K562 (cell line): Measurements from ENCODE around the gene TRMT2A. TPM values are rescaled to one million over a fixed set of nuclear protein-coding genes. Genes with fewer than 3 reads are reported as not detected.
A peak's percentile ranks its signal among the peaks of the same experiment; 100 is the strongest.
"Not testable (repeated sequence)": the region's sequence is repeated elsewhere in the genome, so short reads cannot be mapped to it uniquely, and the experiment has no call there.

ENCODE experiments used
- ATAC-seq: fragments of 200-7000 bp; cut with Tn5 transposase; 3 replicates; pipeline ENCODE4 v1.9.1; 2020; ENCODE audit warnings: moderate library complexity
- BruUV-seq: library from RNA; stranded (reverse); fragments of 400-500 nt; replicated peaks from 2 replicates; lab custom pipeline; 2021; lab: Mats Ljungman, UMichigan
- CTCF ChIA-PET: fragments of 300-600 bp; formaldehyde crosslinking; extraction: SDS; loops from one replicate; lab custom pipeline; 2021; ENCODE audit warnings: low intra/inter-chr PET ratio; lab: Yijun Ruan, JAX
- POLR2A ChIA-PET: fragments of 300-600, 350-650 bp; sonication (Branson Sonifier 250); formaldehyde crosslinking; extraction: SDS; loops from one replicate; lab custom pipeline; 2021; ENCODE audit warnings: antibody characterized with exemption, inconsistent platforms; lab: Yijun Ruan, JAX
- DNase-seq, 4 experiments: peaks; one replicate each; pipeline versions ENCODE4 v3.0.0 to v3.0.0-alpha.2; 2011 to 2018; ENCODE audit warnings: low spot score in 3 of 4, mixed read lengths in 3 of 4; ENCODE audit errors: extremely low read depth in 1 of 4
- FAIRE-seq: peaks from 2 replicates; lab custom pipeline; 2011; peaks lifted over from hg19 to GRCh38; lab: Jason Lieb, UNC
- H2AFZ ChIP-seq: 2 replicates; pipeline ENCODE4 v1.6.0; 2011; ENCODE audit warnings: low read depth, low read length, control low read depth, inconsistent platforms
- H3K27ac ChIP-seq: fragments of 200-600 bp; 3 replicates; pipeline ENCODE4 v1.8.0; 2011; ENCODE audit warnings: low read depth, mild to moderate bottlenecking, control low read depth, inconsistent platforms, low read length, moderate library complexity, mixed read lengths; ENCODE audit errors: extremely low read depth
- H3K27me3 ChIP-seq, 2 experiments: fragments of 300-600 bp in 1 of 2; 2 replicates in 1 of 2; 3 replicates in 1 of 2; pipeline versions ENCODE4 v1.6.0 to v1.8.0; 2011; ENCODE audit warnings: inconsistent platforms in 2 of 2, low read length in 2 of 2, mild to moderate bottlenecking in 1 of 2, mixed read lengths in 1 of 2, moderate library complexity in 1 of 2; ENCODE audit not compliant: control insufficient read depth in 2 of 2, insufficient read depth in 2 of 2
- H3K36me3 ChIP-seq: fragments of 300-600 bp; 3 replicates; pipeline ENCODE4 v1.8.0; 2011; ENCODE audit warnings: mild to moderate bottlenecking, low read length, inconsistent platforms; ENCODE audit not compliant: control insufficient read depth, insufficient read depth
- H3K4me1 ChIP-seq, 2 experiments: fragments of 200-600 bp in 1 of 2; replicated peaks in 1 of 2; 2 replicates in 1 of 2; 3 replicates in 1 of 2; pipeline versions ENCODE4 v1.5.1 to v1.8.0; 2011; ENCODE audit warnings: inconsistent platforms in 2 of 2, low read length in 2 of 2, mild to moderate bottlenecking in 1 of 2, mixed read lengths in 1 of 2, moderate library complexity in 1 of 2; ENCODE audit not compliant: control insufficient read depth in 2 of 2, insufficient read depth in 2 of 2
- H3K4me2 ChIP-seq: 2 replicates; pipeline ENCODE4 v1.6.1; 2011; ENCODE audit warnings: low read length, control low read depth, inconsistent platforms, mixed read lengths; ENCODE audit not compliant: insufficient read depth
- H3K4me3 ChIP-seq: fragments of 200-600 bp; sonication (generic), shearing (Covaris generic); 2 replicates; pipeline ENCODE4 v1.5.1; 2016; ENCODE audit warnings: control low read depth, inconsistent platforms
- H3K79me2 ChIP-seq: fragments of 200-600 bp; 3 replicates; pipeline ENCODE4 v1.8.0; 2011; ENCODE audit warnings: low read length, inconsistent platforms; ENCODE audit not compliant: control insufficient read depth, insufficient read depth
- H3K9ac ChIP-seq, 2 experiments: 2 replicates each; pipeline versions ENCODE4 v1.6.0 to v1.6.1; 2011; ENCODE audit warnings: low read depth in 2 of 2, low read length in 2 of 2, control low read depth in 1 of 2, inconsistent platforms in 1 of 2, mild to moderate bottlenecking in 1 of 2, mixed read lengths in 1 of 2; ENCODE audit not compliant: insufficient read depth in 1 of 2
- H3K9me1 ChIP-seq: one replicate; pipeline ENCODE4 v1.6.0; 2011; ENCODE audit warnings: inconsistent platforms, mild to moderate bottlenecking, low read length, moderate library complexity; ENCODE audit not compliant: control insufficient read depth, insufficient read depth
- H3K9me3 ChIP-seq: replicated peaks from 2 replicates; pipeline ENCODE4 v1.5.1; 2011; ENCODE audit warnings: low read depth, low read length, inconsistent platforms; ENCODE audit not compliant: control insufficient read depth, insufficient read depth
- H4K20me1 ChIP-seq: replicated peaks from 2 replicates; pipeline ENCODE4 v1.6.1; 2011; ENCODE audit warnings: low read length, inconsistent platforms, mixed read lengths; ENCODE audit not compliant: control insufficient read depth, insufficient read depth
- ARNT ChIP-seq, 2 experiments: fragments of 450-650 bp; IDR thresholded peaks; 2 replicates each; pipeline ENCODE4 v1.6.1; 2016; ENCODE audit warnings: mild to moderate bottlenecking in 1 of 2
- BCOR ChIP-seq: fragments of 450-650 bp; IDR thresholded peaks from 2 replicates; pipeline ENCODE4 v1.6.1; 2016
- CEBPB ChIP-seq: fragments of 450-650 bp; IDR thresholded peaks from 2 replicates; pipeline ENCODE4 v1.6.1; 2016; ENCODE audit warnings: missing genetic modification characterization, missing compliant biosample characterization
- KDM4B ChIP-seq, 2 experiments: fragments of 450-650 bp in 1 of 2; sonication (generic) in 1 of 2; IDR thresholded peaks; 2 replicates each; pipeline ENCODE4 v1.6.1; 2016 to 2017; ENCODE audit warnings: borderline replicate concordance in 2 of 2, antibody characterized with exemption in 1 of 2, low read depth in 1 of 2, mild to moderate bottlenecking in 1 of 2
- POLR2A ChIP-seq: fragments of 450-650 bp; conservative IDR thresholded peaks from 2 replicates; pipeline ENCODE4 v1.6.1; 2016
- POLR2B ChIP-seq: fragments of 450-650 bp; IDR thresholded peaks from 2 replicates; pipeline ENCODE4 v1.6.1; 2018; ENCODE audit warnings: low read depth; ENCODE audit not compliant: partially characterized antibody
- POLR2G ChIP-seq: fragments of 200-400 bp; formaldehyde crosslinking; IDR thresholded peaks from 2 replicates; pipeline ENCODE4 v1.6.1; 2017; ENCODE audit warnings: low read depth, mild to moderate bottlenecking, antibody characterized with exemption, low read length, moderate library complexity
- PTBP1 ChIP-seq: fragments of 200-400 bp; formaldehyde crosslinking; IDR thresholded peaks from 2 replicates; pipeline ENCODE4 v1.6.1; 2017; ENCODE audit warnings: low read depth, low read length
- SMARCA5 ChIP-seq: fragments of 450-650 bp; IDR thresholded peaks from 2 replicates; pipeline ENCODE4 v1.6.1; 2016
- SMC3 ChIP-seq: conservative IDR thresholded peaks from 2 replicates; pipeline ENCODE4 v1.6.1; 2011; ENCODE audit warnings: low read depth, low read length, improper control_type of control experiment; ENCODE audit not compliant: insufficient read depth
- TCF7 ChIP-seq: sonication (generic); IDR thresholded peaks from 2 replicates; pipeline ENCODE4 v1.6.1; 2016; ENCODE audit warnings: antibody characterized with exemption, borderline replicate concordance
- ZNF253 ChIP-seq: fragments of 250-450 bp; sonication (Bioruptor Pico); conservative IDR thresholded peaks from 2 replicates; pipeline ENCODE4 v1.6.1; 2021; ENCODE audit warnings: mild to moderate bottlenecking
- WGBS: fragments of 100-300 bp; shearing (Covaris generic); methylation state at CpG from one replicate; pipeline ENCODE4 v1.1.6; 2016; ENCODE audit warnings: low coverage, mixed read lengths; ENCODE audit not compliant: insufficient coverage; ENCODE audit errors: missing lambda C conversion rate; 5-methylcytosine and 5-hydroxymethylcytosine counted together
- in situ Hi-C: fragments of 300-500 bp; cut with MboI; formaldehyde crosslinking; loops from 4 replicates; pipeline ENCODE4 v1.15.0; 2018; ENCODE audit warnings: inconsistent platforms, mixed read lengths
- intact Hi-C: fragments of 100-400 bp; cut with micrococcal nuclease; formaldehyde crosslinking; loops from 2 replicates; pipeline ENCODE4 v1.14.2; 2022
- polyA plus RNA-seq, 8 experiments: library from polyadenylated mRNA; depleted of rRNA in 4 of 8; stranded (reverse) in 5 of 8; unstranded in 3 of 8; fragments of >200 nt; fragmentation: Nextera tagmentation in 2 of 8; fragmentation: Illumina TruSeq in 1 of 8; extraction: Ambion mirVana in 2 of 8; extraction: Trizol in 1 of 8; gene quantifications; 2 replicates each; pipeline versions ENCODE4 v1.2.1 to v1.2.3, GENCODE V29; 2011 to 2014; ENCODE audit warnings: inconsistent platforms in 1 of 8, missing spikeins in 1 of 8
- total RNA-seq, 7 experiments: library from RNA; depleted of rRNA in 6 of 7; stranded (reverse); fragments of >200 nt in 6 of 7; fragmentation: Illumina TruSeq in 2 of 7; extraction: Trizol in 2 of 7; gene quantifications; 2 replicates each; pipeline versions ENCODE4 v1.2.1 to v1.2.3, GENCODE V29; 2011 to 2021; ENCODE audit warnings: low replicate concordance in 1 of 7

TRMT2A gene
- total and polyA plus RNA-seq, 9 of the 15 experiments (the other 6 are each of a cell fraction or from before 2014, with no cell fraction given), result 1.6 to 265 (median 140) TPM

DNA sequence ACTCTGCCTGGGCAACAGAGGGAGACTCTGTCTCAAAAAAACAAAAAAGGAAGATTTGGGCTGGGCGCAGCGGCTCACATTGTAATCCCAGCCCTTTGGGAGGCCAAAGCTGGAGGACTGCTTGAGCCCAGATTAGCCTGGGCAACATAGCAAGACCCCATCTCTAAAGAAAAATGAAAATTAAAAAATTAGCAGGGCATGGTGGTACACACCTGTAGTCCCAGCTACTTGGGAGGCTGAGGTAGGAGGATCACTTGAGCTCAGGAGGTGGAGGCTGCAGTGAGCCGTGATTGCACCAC, 49.7 kb downstream of the TRMT2A start:
- H3K27me3 ChIP-seq, H3K4me3 ChIP-seq, ATAC-seq, H3K27ac ChIP-seq, BruUV-seq, H3K4me2 ChIP-seq, H3K9me1 ChIP-seq, CTCF ChIA-PET, intact Hi-C loops, H3K79me2 ChIP-seq, H3K9me3 ChIP-seq, in situ Hi-C loops, FAIRE-seq, H3K9ac ChIP-seq, H2AFZ ChIP-seq, DNase-seq: not testable (repeated sequence)
- POLR2A ChIA-PET, result interaction anchor here (1.2 to 7.0 kb wide), 4 partner anchors 7 to 22 kb away, joined by 4 to 77 read pairs (median 4); no protein-coding TSS in a partner anchor
- WGBS, result 92% methylated on average over 3 of the region's 3 CpGs
- Histone ChIP-seq H4K20me1 (0 out of 2 replicates have a peak, but pooled peaks cover 12% of the 10 kb centered on the region), H3K4me1 (peaks cover 27 to 53% of the 10 kb centered on the region in 2 experiments), H3K36me3 (peaks cover 27% of the 10 kb centered on the region; the same call in 2 of the 3 replicates)
- TF ChIP-seq TCF7 (peak; percentile 33; the same call in 1 of the 2 replicates), POLR2A (peak; percentile 34; the same call in 1 of the 2 replicates), CEBPB (0 out of 2 replicates have a peak, but pooled peaks have one; percentile 37), SMARCA5 (peak; percentile 75), SMC3 (0 out of 2 replicates have a peak, but pooled peaks have one; percentile 25), KDM4B (IDR thresholded peaks at IDR 0.05; ENCODE audit: borderline replicate concordance in 2 of 2, low read depth in 1 of 2) (0 out of 4 replicates have a peak, but pooled peaks of 1 of the 2 experiments have one; percentile 49), POLR2B (peak; percentile 45), ZNF253 (CRISPR knock-in tag) (0 out of 2 replicates have a peak, but pooled peaks have one; percentile 44), PTBP1 (0 out of 2 replicates have a peak, but pooled peaks have one; percentile 49), POLR2G (peak; percentile 20; the same call in 1 of the 2 replicates), BCOR (peak; percentile 80), ARNT (IDR thresholded peaks at IDR 0.05) (0 out of 4 replicates have a peak, but pooled peaks of 1 of the 2 experiments have one; percentile 18)
